ENCODE measurements around the gene TBC1D22A.

TBC1D22A gene

GRCh38 chr22:46995501-46996360 is 233.3 kb downstream of the TBC1D22A start:
- no peak for DNase-seq (ENCODE audit: low read depth)

GRCh38 chr22:46996595-46997310 is 234.3 kb downstream of the TBC1D22A start:
- DNase-seq (ENCODE audit: low read depth) = no peak

- DNase-seq (ENCODE audit: low read depth) = no peak
These were observed 235.0 kb downstream of the TBC1D22A start for GRCh38 chr22:46997311-46997970.

- DNase-seq (ENCODE audit: low read depth) = no peak
These were observed 235.9 kb downstream of the TBC1D22A start for GRCh38 chr22:46998331-46998730.

GRCh38 chr22:47000256-47000655 is 237.8 kb downstream of the TBC1D22A start:
- DNase-seq (ENCODE audit: low read depth) = no peak

- DNase-seq (ENCODE audit: low read depth) = no peak
These were observed 238.4 kb downstream of the TBC1D22A start for GRCh38 chr22:47000888-47001287.

- no peak for DNase-seq (ENCODE audit: low read depth)
These were observed 238.8 kb downstream of the TBC1D22A start for GRCh38 chr22:47001288-47001687.

- no peak for DNase-seq (ENCODE audit: low read depth)
These were observed 240.2 kb downstream of the TBC1D22A start for GRCh38 chr22:47002692-47003091.

- DNase-seq (ENCODE audit: low read depth) = no peak
These were observed 243.3 kb downstream of the TBC1D22A start for GRCh38 chr22:47005506-47006408.

GRCh38 chr22:47006433-47006832 is 244.0 kb downstream of the TBC1D22A start:
- no peak for DNase-seq (ENCODE audit: low read depth)

- DNase-seq (ENCODE audit: low read depth) = no peak
These were observed 244.4 kb downstream of the TBC1D22A start for GRCh38 chr22:47006869-47007268.

- DNase-seq (ENCODE audit: low read depth) = no peak
These were observed 245.0 kb downstream of the TBC1D22A start for GRCh38 chr22:47007496-47007895.

- DNase-seq (ENCODE audit: low read depth) = no peak
These were observed 245.9 kb downstream of the TBC1D22A start for GRCh38 chr22:47008208-47008885.

GRCh38 chr22:47009304-47010101 is 247.1 kb downstream of the TBC1D22A start:
- DNase-seq (ENCODE audit: low read depth) = no peak

GRCh38 chr22:47010211-47010610 is 247.8 kb downstream of the TBC1D22A start:
- no peak for DNase-seq (ENCODE audit: low read depth)

GRCh38 chr22:47011131-47011858 is 248.8 kb downstream of the TBC1D22A start:
- DNase-seq (ENCODE audit: low read depth) = no peak

- no peak for DNase-seq (ENCODE audit: low read depth)
These were observed 249.4 kb downstream of the TBC1D22A start for GRCh38 chr22:47011859-47012258.

GRCh38 chr22:47012589-47013370 is 250.3 kb downstream of the TBC1D22A start:
- no peak for DNase-seq (ENCODE audit: low read depth)

All from T-helper 22 cell (primary cell).